Endometrium (tissue), 2 donors: ENCODE measurements around the gene TWIST2.

Experiments
- FAIRE-seq: peaks from 2 replicates; lab custom pipeline; 2012; peaks lifted over from hg19 to GRCh38; lab: Jason Lieb, UNC
- donor health status: control.
- donor health status: control.

TWIST2 gene

DNA sequence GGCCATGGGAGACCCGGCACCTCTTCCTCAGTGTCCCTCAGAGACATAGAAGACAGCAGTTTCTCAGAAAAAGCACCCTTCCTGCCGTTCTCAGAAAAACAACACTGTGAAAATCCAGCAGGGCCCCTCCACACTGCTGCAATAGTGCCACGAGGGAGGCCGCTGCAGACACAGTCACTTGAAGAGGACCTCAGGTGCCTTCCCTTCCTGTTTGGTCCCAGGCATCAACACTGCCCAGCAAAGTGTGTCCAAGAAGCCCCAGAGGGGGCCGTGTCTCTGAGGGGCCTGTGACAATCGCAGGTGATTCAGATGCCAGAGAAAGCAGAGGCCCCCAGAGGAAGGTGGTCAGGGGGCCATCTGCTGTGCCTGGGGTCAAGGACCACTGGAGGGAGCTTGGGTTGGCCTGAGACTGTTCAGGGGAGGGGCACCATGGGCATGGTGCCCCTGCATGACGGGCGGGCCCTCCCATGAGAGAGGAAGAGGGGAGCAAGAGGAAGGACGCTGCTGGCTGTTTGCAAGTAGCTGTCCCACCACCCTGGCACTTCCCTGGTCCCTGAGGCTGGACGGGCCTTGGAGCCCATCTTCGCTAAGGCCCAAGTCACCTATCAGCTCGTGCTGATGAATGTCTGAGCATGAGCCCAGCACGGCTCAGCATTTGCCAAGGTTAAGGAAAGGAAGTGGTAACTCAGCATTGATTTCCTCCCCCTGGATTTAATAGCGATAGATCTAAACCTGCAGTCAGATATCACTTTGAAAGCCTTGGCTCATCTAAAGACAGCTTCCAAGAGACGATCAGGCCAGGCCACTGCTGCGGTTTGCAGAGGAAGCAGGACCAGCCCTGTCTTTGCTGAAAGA, 9.1 kb downstream of the TWIST2 start:
- no peak for FAIRE-seq

GRCh38 chr2:238857959-238858358, 10.1 kb downstream of the TWIST2 start:
- FAIRE-seq: no peak

DNA sequence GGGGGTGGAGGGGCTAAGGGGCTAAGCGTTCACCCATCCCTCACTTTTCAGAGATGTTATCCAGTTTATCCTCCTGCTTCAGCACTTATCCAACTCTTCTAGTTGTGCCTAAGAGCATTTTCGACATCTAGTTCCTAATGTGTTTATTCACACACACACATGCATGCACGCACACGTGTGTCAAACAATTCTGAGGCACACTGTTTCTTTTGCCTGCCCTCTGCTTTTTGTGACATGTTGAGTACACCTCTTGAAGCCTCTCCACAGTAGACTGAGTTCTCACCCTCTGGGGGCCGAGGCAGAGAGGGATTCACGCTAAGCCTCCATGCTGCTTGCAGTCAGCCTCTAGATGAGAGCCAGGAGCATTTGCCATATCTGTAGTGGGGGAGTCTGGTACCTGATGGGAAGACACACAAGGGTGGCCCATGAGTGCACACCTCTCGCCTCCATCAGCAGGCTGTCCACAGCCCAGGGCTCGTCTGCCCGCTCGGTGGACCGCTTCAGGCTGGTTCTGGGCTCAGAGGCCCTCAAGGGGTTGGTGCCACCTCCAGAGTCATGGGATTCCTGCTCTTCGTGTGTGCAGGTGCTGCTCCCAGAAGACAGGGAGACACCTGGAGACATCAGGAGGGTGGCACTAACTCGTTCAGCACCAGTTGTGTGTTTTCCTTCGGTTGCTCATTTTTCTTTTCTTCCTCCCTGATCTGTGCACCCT, 11.9 kb downstream of the TWIST2 start:
- no peak for FAIRE-seq

GRCh38 chr2:238861013-238861730, 13.3 kb downstream of the TWIST2 start:
- no peak for FAIRE-seq

DNA sequence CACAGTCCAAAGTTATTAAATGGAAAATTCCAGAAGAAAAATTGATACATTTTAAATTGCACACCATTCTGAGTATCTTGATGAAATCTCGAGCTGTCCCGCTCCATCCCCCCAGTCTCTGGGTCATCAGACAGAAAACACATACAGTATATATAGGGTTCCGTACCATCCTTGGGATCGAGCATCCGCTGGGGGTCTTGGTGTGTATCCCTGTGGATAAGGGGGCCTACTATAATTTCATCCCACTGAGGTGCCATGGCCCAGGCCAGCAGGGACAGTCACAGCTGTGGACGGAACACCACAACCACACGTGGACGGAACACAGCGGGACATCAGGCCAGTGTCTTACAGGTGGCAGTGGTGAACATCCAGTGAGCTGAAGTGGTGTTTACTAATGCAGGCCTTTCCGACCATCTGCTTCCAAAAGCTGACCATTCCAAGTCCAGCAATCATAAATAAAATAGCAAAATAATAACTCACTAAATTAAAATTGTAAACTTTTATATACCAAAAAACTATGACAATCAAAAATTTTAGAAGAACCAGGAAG, 14.0 kb downstream of the TWIST2 start:
- no peak for FAIRE-seq

- FAIRE-seq: no peak
Measured at GRCh38 chr2:238862701-238863100, 14.8 kb downstream of the TWIST2 start.

- no peak for FAIRE-seq
Measured at GRCh38 chr2:238863231-238863630, 15.3 kb downstream of the TWIST2 start.

DNA sequence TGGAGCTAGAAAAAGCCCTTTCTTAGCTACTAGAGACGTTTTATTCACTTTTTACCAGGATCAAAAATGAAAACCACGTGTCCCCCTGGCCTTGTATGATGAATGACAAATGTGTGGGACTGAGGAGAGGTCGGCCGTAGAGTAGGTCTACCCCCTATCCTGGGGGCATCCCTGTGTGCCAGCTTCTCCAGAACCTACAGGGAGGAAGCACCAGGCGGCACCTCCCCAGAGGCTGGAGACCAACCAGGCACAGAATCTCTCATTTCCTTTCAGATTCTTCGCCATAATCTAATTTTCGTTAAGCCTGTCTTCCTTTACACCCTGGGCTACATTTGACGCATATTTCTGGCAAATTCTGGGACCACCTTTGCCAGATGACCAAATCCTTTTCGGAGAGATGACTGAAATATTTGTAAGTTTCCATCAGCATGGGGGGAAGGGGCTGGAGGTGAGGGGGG, 15.9 kb downstream of the TWIST2 start:
- no peak for FAIRE-seq

GRCh38 chr2:238864207-238865014, 16.5 kb downstream of the TWIST2 start:
- FAIRE-seq: peak; percentile 54

- no peak for FAIRE-seq
Measured at GRCh38 chr2:238865015-238865719, 17.3 kb downstream of the TWIST2 start.

GRCh38 chr2:238865744-238866355, 18.0 kb downstream of the TWIST2 start:
- FAIRE-seq: no peak

GRCh38 chr2:238866656-238867277, 18.9 kb downstream of the TWIST2 start:
- FAIRE-seq: no peak

DNA sequence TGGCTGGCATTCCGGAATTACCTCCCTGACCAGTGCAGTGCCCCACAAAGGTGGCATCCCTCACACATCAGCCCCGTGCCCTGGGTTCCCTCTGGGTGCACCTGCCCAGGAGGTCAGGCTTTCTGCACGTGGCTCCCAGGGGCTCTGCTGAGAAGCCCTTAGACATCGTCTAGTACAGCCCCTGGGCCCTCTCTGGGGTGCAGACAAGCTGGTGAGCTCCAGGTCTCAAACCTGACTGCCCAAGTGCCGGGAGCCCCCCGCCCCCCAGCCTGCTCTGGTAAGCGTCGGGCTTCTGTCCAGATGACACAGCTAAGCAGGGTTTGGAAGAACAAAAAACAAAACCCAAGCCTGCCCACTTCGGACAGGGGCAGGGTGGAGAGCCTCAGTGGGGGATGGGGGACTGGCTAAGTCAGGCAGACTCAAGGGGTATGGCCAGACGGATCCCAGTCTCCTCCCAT, 20.2 kb downstream of the TWIST2 start:
- FAIRE-seq: no peak

- no peak for FAIRE-seq
Measured at GRCh38 chr2:238868616-238869292, 20.9 kb downstream of the TWIST2 start.

DNA sequence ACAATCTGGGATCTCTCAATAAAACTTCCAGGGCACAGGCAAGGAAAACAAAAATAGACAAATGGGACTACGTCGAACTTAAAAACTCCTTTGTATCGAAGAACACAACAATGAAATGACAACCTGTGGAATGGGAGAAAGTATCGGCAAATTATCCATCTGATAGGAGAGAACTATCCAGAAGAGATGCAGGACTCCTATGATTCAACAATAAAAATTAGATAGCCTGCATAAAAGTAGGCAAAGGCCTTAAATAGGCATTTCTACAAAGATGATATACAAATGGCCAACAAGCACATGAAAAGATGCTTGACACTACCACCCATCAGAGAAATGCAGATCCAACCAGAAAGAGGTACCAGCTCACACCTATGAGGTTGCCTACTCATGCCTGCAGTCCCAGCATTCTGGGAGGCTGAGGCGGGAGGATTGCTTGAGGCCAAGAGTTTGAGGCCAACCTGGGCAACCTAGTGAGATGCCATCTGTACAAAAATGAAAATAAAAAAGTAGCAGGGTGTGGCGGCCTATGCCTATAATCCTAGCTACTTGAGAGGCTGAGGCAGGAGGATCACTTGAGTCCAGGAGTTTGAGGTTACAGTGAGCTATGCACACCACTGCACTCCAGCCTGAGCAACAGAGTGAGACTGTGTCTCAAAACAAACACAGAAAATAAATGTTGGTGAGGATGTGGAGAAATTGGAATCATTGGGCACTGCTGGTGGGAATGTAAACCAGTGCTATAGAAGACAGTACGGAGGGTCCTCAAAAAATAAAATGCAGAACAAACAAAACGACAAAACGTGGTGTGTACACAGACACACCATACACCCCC, 21.6 kb downstream of the TWIST2 start:
- no peak for FAIRE-seq

DNA sequence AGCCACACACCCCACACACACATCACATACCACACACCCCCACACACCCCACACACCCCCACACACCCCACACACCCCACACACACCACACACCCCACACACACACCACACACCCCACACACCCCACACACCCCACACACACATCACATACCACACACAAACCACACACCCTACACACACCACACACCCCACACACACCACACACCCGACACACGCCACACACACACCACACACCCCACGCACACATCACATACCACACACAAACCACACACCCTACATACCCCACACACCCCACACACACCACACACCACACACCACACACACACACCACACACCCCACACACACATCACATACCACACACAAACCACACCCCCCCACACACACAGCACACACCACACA, 22.4 kb downstream of the TWIST2 start:
- no peak for FAIRE-seq

DNA sequence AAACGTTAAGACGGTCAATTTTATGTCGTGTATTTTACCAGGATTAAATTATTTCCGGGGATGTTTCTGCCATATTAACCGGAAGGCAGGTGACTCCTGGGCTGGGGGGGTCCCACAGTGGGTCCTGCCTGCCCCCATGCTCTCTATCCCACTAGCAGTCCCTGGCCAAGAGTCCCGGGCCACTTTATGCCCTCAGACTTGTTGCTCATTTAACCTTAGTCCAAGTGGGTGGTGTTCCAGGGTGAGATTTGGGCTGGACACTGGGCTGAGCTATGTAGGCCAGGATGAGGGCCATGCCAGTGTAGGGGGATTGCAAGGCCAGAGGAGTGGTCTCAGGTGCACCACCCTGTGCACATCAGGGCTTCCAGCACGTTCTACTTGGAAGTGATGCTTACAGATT, 24.1 kb downstream of the TWIST2 start:
- no peak for FAIRE-seq

GRCh38 chr2:238872628-238873380, 24.9 kb downstream of the TWIST2 start:
- FAIRE-seq: no peak
